Measurements from ENCODE around the gene PRIM2. TPM values are rescaled to one million over a fixed set of nuclear protein-coding genes. Genes with fewer than 3 reads are reported as not detected.
"Not testable (repeated sequence)": the region's sequence is repeated elsewhere in the genome, so short reads cannot be mapped to it uniquely, and the experiment has no call there.

The PRIM2 gene
- total RNA-seq, 4 donors from 2014 or later, result 4.9 to 19.8 (median 7.0) TPM

GRCh38 chr6:57389038-57389592, 71.7 kb downstream of the PRIM2 start:
- not testable (repeated sequence) for H3K27me3 ChIP-seq, DNase-seq, H3K4me1 ChIP-seq, H3K9me3 ChIP-seq, H3K36me3 ChIP-seq, H3K27ac ChIP-seq, H3K4me3 ChIP-seq

- DNase-seq, H3K36me3 ChIP-seq, H3K4me3 ChIP-seq, H3K9me3 ChIP-seq, H3K27me3 ChIP-seq, H3K4me1 ChIP-seq, H3K27ac ChIP-seq: not testable (repeated sequence)
Measured at GRCh38 chr6:57390818-57391217, 73.4 kb downstream of the PRIM2 start.

GRCh38 chr6:57392047-57392446, 74.6 kb downstream of the PRIM2 start:
- not testable (repeated sequence) for H3K9me3 ChIP-seq, H3K27me3 ChIP-seq, H3K27ac ChIP-seq, H3K4me1 ChIP-seq, H3K4me3 ChIP-seq, H3K36me3 ChIP-seq, DNase-seq

GRCh38 chr6:57419341-57419740, 101.9 kb downstream of the PRIM2 start:
- not testable (repeated sequence) for H3K4me1 ChIP-seq, H3K9me3 ChIP-seq, H3K36me3 ChIP-seq, H3K27me3 ChIP-seq, H3K4me3 ChIP-seq, H3K27ac ChIP-seq, DNase-seq

- Histone ChIP-seq H3K36me3 (no peaks in the 10 kb centered on the region), H3K4me3 (no peak overlapping the region), H3K9me3 (no peaks in the 10 kb centered on the region), H3K27me3 (no peaks in the 10 kb centered on the region), H3K4me1 (no peaks in the 10 kb centered on the region), H3K27ac (no peak overlapping the region)
- no peak for DNase-seq
- no peak for TF ChIP-seq CTCF (IDR thresholded peaks at IDR 0.05)
- TF ChIP-seq POLR2A (IDR thresholded peaks at IDR 0.05), result no peak
Measured at GRCh38 chr6:57421503-57421902, 104.1 kb downstream of the PRIM2 start.

- H3K27me3 ChIP-seq, result no peaks in the 10 kb centered on the region
- no peaks in the 10 kb centered on the region for H3K36me3 ChIP-seq
- DNase-seq, result no peak
- H3K4me3 ChIP-seq, result no peak overlapping the region
- TF ChIP-seq CTCF (IDR thresholded peaks at IDR 0.05) (no peak), POLR2A (IDR thresholded peaks at IDR 0.05) (no peak)
- H3K4me1 ChIP-seq, result no peaks in the 10 kb centered on the region
- no peak overlapping the region for H3K27ac ChIP-seq
- no peaks in the 10 kb centered on the region for H3K9me3 ChIP-seq
Measured at GRCh38 chr6:57423468-57423867, 106.0 kb downstream of the PRIM2 start.

GRCh38 chr6:57431742-57432141, 114.3 kb downstream of the PRIM2 start:
- DNase-seq, H3K27me3 ChIP-seq: not testable (repeated sequence)

GRCh38 chr6:57432157-57432556, 114.7 kb downstream of the PRIM2 start:
- Histone ChIP-seq H3K36me3 (no peaks in the 10 kb centered on the region), H3K9me3 (no peaks in the 10 kb centered on the region), H3K27ac (no peak overlapping the region), H3K27me3 (no peaks in the 10 kb centered on the region), H3K4me1 (no peaks in the 10 kb centered on the region), H3K4me3 (no peak overlapping the region)
- no peak for DNase-seq
- TF ChIP-seq POLR2A (IDR thresholded peaks at IDR 0.05) (no peak), CTCF (IDR thresholded peaks at IDR 0.05) (no peak)

More at GRCh38 chr6:57431742-57432141, 114.3 kb downstream of the PRIM2 start:
- not testable (repeated sequence) for H3K9me3 ChIP-seq, H3K4me3 ChIP-seq, H3K27ac ChIP-seq, H3K4me1 ChIP-seq, H3K36me3 ChIP-seq

Measured in Peyer's patch (tissue), 4 donors.